Measurements from ENCODE around the gene KIF17. TPM values are rescaled to one million over a fixed set of nuclear protein-coding genes. Genes with fewer than 3 reads are reported as not detected.
A peak's percentile ranks its signal among the peaks of the same experiment; 100 is the strongest.

The KIF17 gene
- polyA plus RNA-seq (8.7 and 10.0 TPM in 2 replicates), polyA minus RNA-seq (14.9 and 15.5 TPM in 2 replicates)

DNA sequence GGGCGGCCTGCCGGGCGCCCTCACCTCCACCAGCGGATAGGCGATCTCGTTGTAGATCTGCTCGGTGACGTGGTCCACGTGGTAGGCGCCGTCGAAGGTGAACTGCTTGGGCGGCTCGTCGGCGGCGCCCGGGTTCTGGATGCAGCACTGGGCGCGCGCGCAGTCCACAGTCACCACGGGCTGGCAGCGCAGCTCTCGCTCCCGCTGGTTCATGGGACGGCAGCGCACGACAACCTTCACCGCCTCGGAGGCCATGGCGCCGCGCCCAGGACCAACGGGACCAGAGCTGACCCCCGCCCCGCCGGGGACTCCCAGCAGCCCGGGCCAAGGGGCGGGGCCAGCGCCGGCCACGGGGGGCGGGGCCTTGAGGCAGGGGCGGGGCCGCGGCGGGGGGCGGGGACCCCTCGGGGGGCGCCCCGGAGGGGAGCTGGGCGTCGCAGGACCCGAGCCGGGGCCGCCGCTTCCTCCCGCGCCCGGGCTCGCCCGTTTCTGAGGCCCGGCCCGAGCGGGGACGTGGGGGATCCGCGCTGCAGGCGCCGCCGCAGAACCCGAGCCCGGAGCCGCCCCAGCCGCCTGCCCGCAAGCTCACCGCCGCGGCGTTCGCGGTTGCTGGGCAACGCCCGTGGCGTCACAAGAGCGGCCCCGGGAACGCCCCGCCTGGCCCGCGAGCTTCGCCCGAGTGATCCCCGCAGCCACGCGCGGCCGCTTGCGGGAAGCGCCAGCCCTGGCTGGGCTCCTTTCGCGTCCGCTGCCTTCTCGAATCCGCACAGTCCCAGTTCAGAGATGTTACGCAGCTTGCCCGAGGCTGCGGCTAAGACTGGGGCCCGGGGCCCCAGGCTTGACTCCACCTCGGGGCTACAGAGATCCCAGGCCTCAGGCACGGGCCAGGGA is at the start of gene KIF17:
KIF17 (minus strand) TSS at position 556 of the 891 bp plus-strand sequence; CDS start at position 255, 301 bp downstream.
- no peaks in the 10 kb centered on the region for H3K9me3 ChIP-seq (ENCODE audit: low read length)
- H2AFZ ChIP-seq (ENCODE audit: low read depth, low read length), result peak within 1 kb of the TSS; percentile 14
- no peaks in the 10 kb centered on the region for H3K79me2 ChIP-seq (replicated peaks; ENCODE audit: insufficient read depth, low read length)
- H4K20me1 ChIP-seq (ENCODE audit: insufficient read depth), result no peaks in the 10 kb centered on the region
- peak within 1 kb of the TSS; percentile 65 for H3K4me3 ChIP-seq (ENCODE audit: low read length)
- H3K9me2 ChIP-seq (ENCODE audit: insufficient read depth, low read length), result no peaks in the 10 kb centered on the region
- H3K27me3 ChIP-seq (ENCODE audit: insufficient read depth, low read depth, low read length), result no peaks in the 10 kb centered on the region
- no peak within 1 kb of the TSS for H3K27ac ChIP-seq (ENCODE audit: low read length)
- H3F3A ChIP-seq (ENCODE audit: insufficient read depth, low read length, poor library complexity, severe bottlenecking), result no peaks in the 10 kb centered on the region
- H3K4me2 ChIP-seq (ENCODE audit: low read length), result no peak within 1 kb of the TSS
- TF ChIP-seq, protein P1, sequence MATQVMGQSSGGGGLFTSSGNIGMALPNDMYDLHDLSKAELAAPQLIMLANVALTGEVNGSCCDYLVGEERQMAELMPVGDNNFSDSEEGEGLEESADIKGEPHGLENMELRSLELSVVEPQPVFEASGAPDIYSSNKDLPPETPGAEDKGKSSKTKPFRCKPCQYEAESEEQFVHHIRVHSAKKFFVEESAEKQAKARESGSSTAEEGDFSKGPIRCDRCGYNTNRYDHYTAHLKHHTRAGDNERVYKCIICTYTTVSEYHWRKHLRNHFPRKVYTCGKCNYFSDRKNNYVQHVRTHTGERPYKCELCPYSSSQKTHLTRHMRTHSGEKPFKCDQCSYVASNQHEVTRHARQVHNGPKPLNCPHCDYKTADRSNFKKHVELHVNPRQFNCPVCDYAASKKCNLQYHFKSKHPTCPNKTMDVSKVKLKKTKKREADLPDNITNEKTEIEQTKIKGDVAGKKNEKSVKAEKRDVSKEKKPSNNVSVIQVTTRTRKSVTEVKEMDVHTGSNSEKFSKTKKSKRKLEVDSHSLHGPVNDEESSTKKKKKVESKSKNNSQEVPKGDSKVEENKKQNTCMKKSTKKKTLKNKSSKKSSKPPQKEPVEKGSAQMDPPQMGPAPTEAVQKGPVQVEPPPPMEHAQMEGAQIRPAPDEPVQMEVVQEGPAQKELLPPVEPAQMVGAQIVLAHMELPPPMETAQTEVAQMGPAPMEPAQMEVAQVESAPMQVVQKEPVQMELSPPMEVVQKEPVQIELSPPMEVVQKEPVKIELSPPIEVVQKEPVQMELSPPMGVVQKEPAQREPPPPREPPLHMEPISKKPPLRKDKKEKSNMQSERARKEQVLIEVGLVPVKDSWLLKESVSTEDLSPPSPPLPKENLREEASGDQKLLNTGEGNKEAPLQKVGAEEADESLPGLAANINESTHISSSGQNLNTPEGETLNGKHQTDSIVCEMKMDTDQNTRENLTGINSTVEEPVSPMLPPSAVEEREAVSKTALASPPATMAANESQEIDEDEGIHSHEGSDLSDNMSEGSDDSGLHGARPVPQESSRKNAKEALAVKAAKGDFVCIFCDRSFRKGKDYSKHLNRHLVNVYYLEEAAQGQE (IDR thresholded peaks at IDR 0.05; ENCODE audit: borderline replicate concordance), result no peak
- TF ChIP-seq TAF1 (IDR thresholded peaks at IDR 0.05; ENCODE audit: low read depth) (no peak), SMC3 (conservative IDR thresholded peaks at IDR 0.05; ENCODE audit: poor library complexity) (no peak), RAD21 (conservative IDR thresholded peaks at IDR 0.05) (no peak), MXI1 (conservative IDR thresholded peaks at IDR 0.05; ENCODE audit: poor library complexity, severe bottlenecking) (peak; percentile 71), EP300 (conservative IDR thresholded peaks at IDR 0.05; ENCODE audit: poor library complexity, severe bottlenecking) (peak; percentile 27), EZH2 (IDR thresholded peaks at IDR 0.05; ENCODE audit: borderline replicate concordance, insufficient read depth, low read length, poor library complexity, severe bottlenecking) (no peak), POLR2AphosphoS5 (IDR thresholded peaks at IDR 0.05) (peak; percentile 41)
- TF ChIP-seq, protein P2, sequence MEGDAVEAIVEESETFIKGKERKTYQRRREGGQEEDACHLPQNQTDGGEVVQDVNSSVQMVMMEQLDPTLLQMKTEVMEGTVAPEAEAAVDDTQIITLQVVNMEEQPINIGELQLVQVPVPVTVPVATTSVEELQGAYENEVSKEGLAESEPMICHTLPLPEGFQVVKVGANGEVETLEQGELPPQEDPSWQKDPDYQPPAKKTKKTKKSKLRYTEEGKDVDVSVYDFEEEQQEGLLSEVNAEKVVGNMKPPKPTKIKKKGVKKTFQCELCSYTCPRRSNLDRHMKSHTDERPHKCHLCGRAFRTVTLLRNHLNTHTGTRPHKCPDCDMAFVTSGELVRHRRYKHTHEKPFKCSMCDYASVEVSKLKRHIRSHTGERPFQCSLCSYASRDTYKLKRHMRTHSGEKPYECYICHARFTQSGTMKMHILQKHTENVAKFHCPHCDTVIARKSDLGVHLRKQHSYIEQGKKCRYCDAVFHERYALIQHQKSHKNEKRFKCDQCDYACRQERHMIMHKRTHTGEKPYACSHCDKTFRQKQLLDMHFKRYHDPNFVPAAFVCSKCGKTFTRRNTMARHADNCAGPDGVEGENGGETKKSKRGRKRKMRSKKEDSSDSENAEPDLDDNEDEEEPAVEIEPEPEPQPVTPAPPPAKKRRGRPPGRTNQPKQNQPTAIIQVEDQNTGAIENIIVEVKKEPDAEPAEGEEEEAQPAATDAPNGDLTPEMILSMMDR (IDR thresholded peaks at IDR 0.05; ENCODE audit: poor library complexity, severe bottlenecking), result no peak
- H3K36me3 ChIP-seq (ENCODE audit: insufficient read depth, low read length), result no peaks in the 10 kb centered on the region
- H3K9ac ChIP-seq (ENCODE audit: low read length), result peak within 1 kb of the TSS; percentile 54

DNA sequence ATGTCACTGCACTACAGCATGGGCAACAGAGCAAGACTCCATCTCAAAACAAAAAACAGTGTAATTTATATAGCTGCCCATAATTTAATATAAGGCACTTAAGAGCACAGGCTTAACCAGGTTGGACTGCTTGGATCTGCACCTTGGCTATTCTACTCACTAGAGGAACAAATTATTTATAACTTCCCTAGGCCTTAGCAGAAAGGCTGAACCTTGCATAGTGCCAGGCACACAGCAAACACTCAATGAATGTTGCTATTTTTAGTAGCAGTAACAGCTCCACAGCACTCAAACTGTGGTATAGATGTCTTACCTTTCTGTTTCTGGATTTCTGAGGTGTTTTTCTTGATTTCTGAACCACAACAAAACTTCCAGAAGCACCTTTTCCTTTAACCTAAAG is 49.5 kb upstream of the KIF17 start:
- Histone ChIP-seq H3K4me2 (ENCODE audit: low read length) (no peak overlapping the region), H3K79me2 (replicated peaks; ENCODE audit: insufficient read depth, low read length) (peaks cover 4% of the 10 kb centered on the region), H2AFZ (ENCODE audit: low read depth, low read length) (no peak overlapping the region), H3F3A (ENCODE audit: insufficient read depth, low read length, poor library complexity, severe bottlenecking) (no peaks in the 10 kb centered on the region), H4K20me1 (ENCODE audit: insufficient read depth) (no peaks in the 10 kb centered on the region), H3K36me3 (ENCODE audit: insufficient read depth, low read length) (peaks cover 16% of the 10 kb centered on the region), H3K9me2 (ENCODE audit: insufficient read depth, low read length) (no peaks in the 10 kb centered on the region), H3K27me3 (ENCODE audit: insufficient read depth, low read depth, low read length) (no peaks in the 10 kb centered on the region), H3K27ac (ENCODE audit: low read length) (no peak overlapping the region), H3K9me3 (ENCODE audit: low read length) (no peaks in the 10 kb centered on the region), H3K9ac (ENCODE audit: low read length) (no peak overlapping the region), H3K4me3 (ENCODE audit: low read length) (no peak overlapping the region)
- no peak for TF ChIP-seq POLR2AphosphoS5 (IDR thresholded peaks at IDR 0.05)
- no peak for TF ChIP-seq SMC3 (conservative IDR thresholded peaks at IDR 0.05; ENCODE audit: poor library complexity)

Data from neural cell (in vitro differentiated cells).